Measurements from ENCODE around the gene ACYP1.

DNA sequence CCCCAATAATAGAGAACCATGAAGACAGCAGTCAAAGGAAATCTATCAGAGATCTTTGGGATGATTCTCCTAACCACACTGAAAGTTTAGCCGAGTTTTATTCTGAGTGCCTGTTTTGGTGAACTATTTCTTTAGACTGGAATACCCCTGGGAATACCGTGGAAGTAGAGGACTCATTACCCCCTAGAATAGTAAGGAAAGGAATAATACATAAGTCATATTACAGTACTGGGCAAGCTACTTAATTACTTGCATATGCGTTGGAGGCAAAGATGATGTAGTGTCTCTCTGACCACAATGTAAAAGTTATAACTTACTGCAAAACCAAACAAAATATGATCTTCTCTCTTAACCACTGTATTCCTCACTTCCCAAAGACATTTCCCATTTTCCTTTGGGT, 31.1 kb upstream of the ACYP1 start:
- TF ChIP-seq, protein P1, sequence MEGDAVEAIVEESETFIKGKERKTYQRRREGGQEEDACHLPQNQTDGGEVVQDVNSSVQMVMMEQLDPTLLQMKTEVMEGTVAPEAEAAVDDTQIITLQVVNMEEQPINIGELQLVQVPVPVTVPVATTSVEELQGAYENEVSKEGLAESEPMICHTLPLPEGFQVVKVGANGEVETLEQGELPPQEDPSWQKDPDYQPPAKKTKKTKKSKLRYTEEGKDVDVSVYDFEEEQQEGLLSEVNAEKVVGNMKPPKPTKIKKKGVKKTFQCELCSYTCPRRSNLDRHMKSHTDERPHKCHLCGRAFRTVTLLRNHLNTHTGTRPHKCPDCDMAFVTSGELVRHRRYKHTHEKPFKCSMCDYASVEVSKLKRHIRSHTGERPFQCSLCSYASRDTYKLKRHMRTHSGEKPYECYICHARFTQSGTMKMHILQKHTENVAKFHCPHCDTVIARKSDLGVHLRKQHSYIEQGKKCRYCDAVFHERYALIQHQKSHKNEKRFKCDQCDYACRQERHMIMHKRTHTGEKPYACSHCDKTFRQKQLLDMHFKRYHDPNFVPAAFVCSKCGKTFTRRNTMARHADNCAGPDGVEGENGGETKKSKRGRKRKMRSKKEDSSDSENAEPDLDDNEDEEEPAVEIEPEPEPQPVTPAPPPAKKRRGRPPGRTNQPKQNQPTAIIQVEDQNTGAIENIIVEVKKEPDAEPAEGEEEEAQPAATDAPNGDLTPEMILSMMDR (conservative IDR thresholded peaks at IDR 0.05; ENCODE audit: low read length) = no peak
- TF ChIP-seq EZH2phosphoT487 (IDR thresholded peaks at IDR 0.05; ENCODE audit: borderline replicate concordance, low read depth, low read length) = no peak
